GM10266 (cell line): Measurements from ENCODE around the gene ZNF562.
A peak's percentile ranks its signal among the peaks of the same experiment; 100 is the strongest.

ENCODE experiments used
- DNase-seq: peaks from one replicate; pipeline ENCODE4 v3.0.0; 2012; ENCODE audit errors: extremely low spot score
- TF ChIP-seq, protein P1 (sequence below): IDR thresholded peaks from 2 replicates; pipeline ENCODE4 v1.5.1; 2012; ENCODE audit warnings: mild to moderate bottlenecking, low read depth; ENCODE audit not compliant: control insufficient read depth, insufficient read depth; ENCODE audit errors: missing control alignments

Gene ZNF562

DNA sequence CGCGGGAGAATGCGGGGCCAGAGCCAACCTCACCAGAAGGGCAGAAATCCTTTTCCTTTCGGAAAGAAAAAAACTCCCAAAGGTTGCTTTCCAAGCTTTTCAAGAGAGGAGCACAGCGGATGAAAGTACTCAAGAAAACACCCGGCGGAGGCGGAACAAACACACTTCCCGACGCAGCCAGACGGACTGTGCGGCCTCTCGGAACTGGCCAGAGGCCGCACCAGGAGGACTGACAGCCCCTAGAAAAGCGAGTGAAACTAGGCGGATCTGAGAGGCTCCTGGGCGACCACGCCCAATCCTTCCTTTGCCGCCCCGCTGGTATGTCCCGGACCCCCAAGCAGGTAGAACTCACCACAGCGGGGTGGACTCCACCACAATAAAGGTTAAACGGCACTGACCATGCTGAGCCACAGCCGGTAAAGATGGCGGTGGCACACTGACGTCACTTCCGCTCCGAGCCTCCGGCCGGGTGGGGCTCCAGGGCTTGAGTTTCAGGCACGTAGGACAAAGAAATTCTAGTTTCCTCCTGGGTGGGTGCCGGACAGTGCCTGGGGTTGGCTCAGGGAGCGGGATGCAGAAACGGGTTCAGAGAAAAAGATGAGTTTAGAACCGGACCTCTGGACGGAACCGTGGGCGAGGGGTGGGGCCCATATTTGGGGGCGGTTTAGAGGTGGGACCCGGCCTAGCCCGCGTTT, at the start of gene ZNF562:
Gene ZNF562 (minus strand): TSS at position 438 of the 695 bp plus-strand sequence. CDS start 14,356 bp downstream, outside the sequence.
- TF ChIP-seq, protein P1, sequence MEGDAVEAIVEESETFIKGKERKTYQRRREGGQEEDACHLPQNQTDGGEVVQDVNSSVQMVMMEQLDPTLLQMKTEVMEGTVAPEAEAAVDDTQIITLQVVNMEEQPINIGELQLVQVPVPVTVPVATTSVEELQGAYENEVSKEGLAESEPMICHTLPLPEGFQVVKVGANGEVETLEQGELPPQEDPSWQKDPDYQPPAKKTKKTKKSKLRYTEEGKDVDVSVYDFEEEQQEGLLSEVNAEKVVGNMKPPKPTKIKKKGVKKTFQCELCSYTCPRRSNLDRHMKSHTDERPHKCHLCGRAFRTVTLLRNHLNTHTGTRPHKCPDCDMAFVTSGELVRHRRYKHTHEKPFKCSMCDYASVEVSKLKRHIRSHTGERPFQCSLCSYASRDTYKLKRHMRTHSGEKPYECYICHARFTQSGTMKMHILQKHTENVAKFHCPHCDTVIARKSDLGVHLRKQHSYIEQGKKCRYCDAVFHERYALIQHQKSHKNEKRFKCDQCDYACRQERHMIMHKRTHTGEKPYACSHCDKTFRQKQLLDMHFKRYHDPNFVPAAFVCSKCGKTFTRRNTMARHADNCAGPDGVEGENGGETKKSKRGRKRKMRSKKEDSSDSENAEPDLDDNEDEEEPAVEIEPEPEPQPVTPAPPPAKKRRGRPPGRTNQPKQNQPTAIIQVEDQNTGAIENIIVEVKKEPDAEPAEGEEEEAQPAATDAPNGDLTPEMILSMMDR = no peak
- peak; percentile 92 for DNase-seq

DNA sequence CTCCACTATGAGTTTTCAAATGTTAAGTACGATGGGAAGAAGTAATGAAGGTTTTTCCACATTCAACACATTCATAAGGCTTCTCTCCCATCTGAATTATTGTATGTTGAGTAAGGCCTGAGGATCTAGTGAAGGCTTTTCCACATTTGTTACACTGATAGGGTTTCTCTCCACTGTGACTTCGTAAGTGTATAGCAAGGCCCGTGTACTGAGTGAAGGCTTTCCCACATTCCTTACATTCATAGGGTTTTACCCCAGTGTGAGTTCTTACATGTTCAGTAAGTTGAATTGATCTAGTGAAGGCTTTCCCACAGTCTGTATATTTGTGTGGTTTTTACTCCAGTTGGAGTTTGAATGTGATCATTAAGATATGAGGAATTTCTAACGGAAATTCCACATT, 49.3 kb upstream of the ZNF562 start:
- no peak for DNase-seq
- TF ChIP-seq, protein P1 = no peak

DNA sequence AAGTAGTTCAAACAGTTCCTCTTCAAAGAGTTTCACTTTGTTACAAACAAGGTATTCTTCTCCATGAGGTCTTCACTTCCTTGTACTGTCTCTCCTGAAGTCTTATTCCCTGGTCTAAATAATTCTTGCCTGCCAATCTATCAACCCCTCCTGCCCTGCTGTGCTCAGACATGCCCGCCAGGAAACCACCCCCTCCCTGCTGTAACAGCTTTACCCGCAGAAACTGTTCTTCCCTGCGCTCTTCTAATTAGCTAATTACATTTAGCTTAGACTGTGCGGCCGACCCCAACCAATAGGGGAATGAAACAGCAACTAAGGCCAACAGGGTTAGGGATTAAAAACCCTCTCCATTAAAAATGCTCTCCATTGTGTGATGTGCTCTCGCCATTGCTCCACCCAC, 47.0 kb upstream of the ZNF562 start:
- no peak for DNase-seq
- TF ChIP-seq, protein P1 = no peak

DNA sequence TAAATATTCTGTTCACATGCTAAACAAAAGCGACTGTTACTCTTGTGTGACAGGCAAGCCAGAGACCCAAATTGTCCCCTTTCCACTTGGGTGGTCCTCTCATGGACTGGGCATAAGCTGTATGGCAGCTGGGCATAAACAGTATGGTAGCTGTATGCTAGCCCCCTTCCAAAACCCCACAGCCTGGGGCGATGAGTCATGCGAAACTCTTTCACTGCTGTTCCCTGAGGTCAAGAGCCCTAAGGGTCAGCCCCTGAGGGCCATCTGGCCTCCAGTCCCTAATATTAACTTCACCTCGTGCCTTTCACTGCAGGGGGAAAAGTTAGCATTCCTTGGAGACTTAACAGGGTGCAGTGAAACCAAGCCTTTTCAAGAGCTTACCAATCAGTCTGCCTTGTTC, 45.6 kb upstream of the ZNF562 start:
- TF ChIP-seq, protein P1 = no peak
- no peak for DNase-seq

DNA sequence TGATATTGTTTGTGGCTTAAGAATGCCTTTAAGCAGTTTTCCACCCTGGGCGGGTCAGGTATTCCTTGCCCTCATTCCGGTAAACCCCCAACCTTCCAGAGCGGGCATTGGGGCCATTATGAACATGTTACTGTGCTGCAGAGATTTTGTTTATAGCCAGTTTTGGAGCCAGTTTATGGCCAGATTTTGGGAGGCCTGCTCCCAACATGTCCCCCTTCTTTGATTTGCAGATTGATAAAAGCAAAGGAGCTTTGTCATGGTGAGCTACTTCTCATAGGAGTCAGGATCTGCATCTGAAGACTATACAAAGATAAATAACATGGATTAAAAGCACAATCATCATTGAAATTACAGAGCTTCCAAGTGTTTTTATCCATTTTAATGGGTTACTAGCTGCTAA, 36.9 kb upstream of the ZNF562 start:
- DNase-seq = no peak
- TF ChIP-seq, protein P1 = no peak

DNA sequence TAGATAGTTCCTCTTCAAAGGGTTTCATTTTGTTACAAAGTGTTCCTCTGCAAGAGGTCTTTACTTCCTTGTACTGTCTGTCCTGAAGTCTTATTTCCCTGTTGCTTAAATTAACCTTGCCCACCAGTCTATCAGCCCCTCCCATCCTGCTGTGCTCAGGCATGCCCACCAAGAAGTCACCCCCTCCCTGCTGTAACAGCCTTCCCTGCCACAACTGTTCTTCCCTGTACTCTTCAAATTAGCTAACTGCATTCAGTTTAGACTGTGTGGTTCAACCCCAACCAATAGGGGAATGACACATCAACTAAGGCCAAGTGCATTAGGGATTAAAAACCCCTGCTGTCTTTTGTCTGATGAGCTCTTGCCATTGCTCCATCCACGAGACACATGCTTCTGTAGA, 34.4 kb upstream of the ZNF562 start:
- TF ChIP-seq, protein P1 = no peak
- no peak for DNase-seq

DNA sequence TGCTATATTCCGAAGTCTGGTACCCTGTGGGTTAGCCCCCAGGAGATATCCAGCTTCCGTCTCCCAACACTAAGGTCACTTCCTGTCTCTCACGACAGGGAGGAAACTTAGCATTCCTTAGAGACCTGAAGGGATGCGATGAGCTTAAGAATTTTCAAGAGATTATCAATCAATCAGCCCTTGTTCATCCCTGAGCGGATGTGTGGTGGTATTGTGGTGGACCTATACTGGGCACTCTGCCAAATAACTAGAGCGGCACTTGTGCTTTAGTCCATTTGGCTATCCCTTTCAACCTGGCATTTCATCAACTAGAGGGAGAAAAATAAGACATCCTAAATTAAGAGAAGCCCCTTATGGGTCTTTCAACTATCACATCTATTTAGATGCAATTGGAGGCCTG, 30.9 kb upstream of the ZNF562 start:
- TF ChIP-seq, protein P1 = no peak
- DNase-seq = no peak
